Activated naive CD8-positive, alpha-beta T cell (primary cell): ENCODE measurements around the gene PCBD1.

Source experiments
- H3K27ac Mint-ChIP-seq: one replicate; pipeline ENCODE4 v1.8.0; 2021; ENCODE audit warnings: mixed read lengths
- H3K27me3 Mint-ChIP-seq: one replicate; pipeline ENCODE4 v1.8.0; 2021; ENCODE audit warnings: mixed read lengths
- H3K36me3 Mint-ChIP-seq: one replicate; pipeline ENCODE4 v1.8.0; 2021; ENCODE audit warnings: mixed read lengths
- H3K4me1 Mint-ChIP-seq: one replicate; pipeline ENCODE4 v1.8.0; 2021; ENCODE audit warnings: low read depth, mixed read lengths
- H3K4me3 Mint-ChIP-seq: one replicate; pipeline ENCODE4 v1.8.0; 2021; ENCODE audit warnings: mild to moderate bottlenecking, mixed read lengths
- H3K9me3 Mint-ChIP-seq: one replicate; pipeline ENCODE4 v1.8.0; 2021; ENCODE audit warnings: low read depth, mixed read lengths

PCBD1 gene

GRCh38 chr10:70911386-70911785, 23.0 kb upstream of the PCBD1 start:
- Mint-ChIP-seq H3K27ac (no peak overlapping the region), H3K4me1 (no peaks in the 10 kb centered on the region), H3K9me3 (no peaks in the 10 kb centered on the region), H3K27me3 (peaks cover 2% of the 10 kb centered on the region), H3K4me3 (no peak overlapping the region), H3K36me3 (no peaks in the 10 kb centered on the region)

GRCh38 chr10:70910486-70911341, 22.3 kb upstream of the PCBD1 start:
- H3K36me3 Mint-ChIP-seq: no peaks in the 10 kb centered on the region
- H3K4me3 Mint-ChIP-seq: no peak overlapping the region
- H3K27me3 Mint-ChIP-seq: peaks cover 2% of the 10 kb centered on the region
- no peaks in the 10 kb centered on the region for H3K4me1 Mint-ChIP-seq
- H3K9me3 Mint-ChIP-seq: no peaks in the 10 kb centered on the region
- H3K27ac Mint-ChIP-seq: no peak overlapping the region

GRCh38 chr10:70909326-70909935, 21.1 kb upstream of the PCBD1 start:
- no peak overlapping the region for H3K4me3 Mint-ChIP-seq
- H3K36me3 Mint-ChIP-seq: no peaks in the 10 kb centered on the region
- no peak overlapping the region for H3K27ac Mint-ChIP-seq
- H3K4me1 Mint-ChIP-seq: no peaks in the 10 kb centered on the region
- no peaks in the 10 kb centered on the region for H3K27me3 Mint-ChIP-seq
- no peaks in the 10 kb centered on the region for H3K9me3 Mint-ChIP-seq

GRCh38 chr10:70908406-70909296, 20.3 kb upstream of the PCBD1 start:
- no peak overlapping the region for H3K27ac Mint-ChIP-seq
- no peaks in the 10 kb centered on the region for H3K9me3 Mint-ChIP-seq
- no peaks in the 10 kb centered on the region for H3K36me3 Mint-ChIP-seq
- no peak overlapping the region for H3K4me3 Mint-ChIP-seq
- H3K27me3 Mint-ChIP-seq: no peaks in the 10 kb centered on the region
- no peaks in the 10 kb centered on the region for H3K4me1 Mint-ChIP-seq

DNA sequence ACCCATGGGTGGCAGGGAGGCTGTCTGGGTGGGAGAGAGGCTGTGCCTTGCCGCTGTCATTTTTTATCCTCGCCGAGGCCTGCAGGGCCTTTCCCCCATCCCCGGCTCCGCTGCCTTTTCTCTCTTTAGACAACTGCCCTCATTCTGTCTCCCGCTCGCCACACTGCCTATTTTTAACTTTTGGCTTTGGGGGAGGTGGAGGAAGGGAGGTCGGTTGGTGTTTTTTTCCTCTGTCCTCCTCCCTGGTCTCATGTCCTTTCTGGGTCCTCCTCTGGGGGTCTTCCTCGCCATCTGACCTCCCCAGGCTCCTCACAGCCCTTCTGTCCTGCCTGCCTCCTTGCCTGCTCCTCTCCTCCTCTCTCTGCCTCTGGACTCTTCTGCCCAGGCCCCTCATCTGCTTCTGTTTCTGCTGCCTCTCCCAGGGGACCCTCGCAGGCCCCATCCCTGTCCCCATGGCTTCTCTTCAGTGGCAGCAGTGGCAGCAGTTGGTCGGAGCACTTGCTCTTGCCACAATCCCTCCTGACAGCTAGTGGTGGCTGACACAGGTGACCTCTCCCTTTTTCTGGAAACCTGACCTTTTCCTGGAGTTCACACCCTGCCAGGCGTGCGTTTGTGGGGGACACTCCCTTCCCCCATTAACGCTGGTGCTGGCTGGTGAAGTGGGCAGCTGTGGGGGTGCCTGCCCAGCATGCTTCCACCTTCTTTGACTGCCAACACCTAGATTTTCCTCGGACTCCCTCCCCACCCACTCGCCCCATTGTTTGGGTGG, 19.5 kb upstream of the PCBD1 start:
- no peaks in the 10 kb centered on the region for H3K4me1 Mint-ChIP-seq
- no peaks in the 10 kb centered on the region for H3K9me3 Mint-ChIP-seq
- H3K4me3 Mint-ChIP-seq: no peak overlapping the region
- no peaks in the 10 kb centered on the region for H3K36me3 Mint-ChIP-seq
- no peak overlapping the region for H3K27ac Mint-ChIP-seq
- no peaks in the 10 kb centered on the region for H3K27me3 Mint-ChIP-seq

DNA sequence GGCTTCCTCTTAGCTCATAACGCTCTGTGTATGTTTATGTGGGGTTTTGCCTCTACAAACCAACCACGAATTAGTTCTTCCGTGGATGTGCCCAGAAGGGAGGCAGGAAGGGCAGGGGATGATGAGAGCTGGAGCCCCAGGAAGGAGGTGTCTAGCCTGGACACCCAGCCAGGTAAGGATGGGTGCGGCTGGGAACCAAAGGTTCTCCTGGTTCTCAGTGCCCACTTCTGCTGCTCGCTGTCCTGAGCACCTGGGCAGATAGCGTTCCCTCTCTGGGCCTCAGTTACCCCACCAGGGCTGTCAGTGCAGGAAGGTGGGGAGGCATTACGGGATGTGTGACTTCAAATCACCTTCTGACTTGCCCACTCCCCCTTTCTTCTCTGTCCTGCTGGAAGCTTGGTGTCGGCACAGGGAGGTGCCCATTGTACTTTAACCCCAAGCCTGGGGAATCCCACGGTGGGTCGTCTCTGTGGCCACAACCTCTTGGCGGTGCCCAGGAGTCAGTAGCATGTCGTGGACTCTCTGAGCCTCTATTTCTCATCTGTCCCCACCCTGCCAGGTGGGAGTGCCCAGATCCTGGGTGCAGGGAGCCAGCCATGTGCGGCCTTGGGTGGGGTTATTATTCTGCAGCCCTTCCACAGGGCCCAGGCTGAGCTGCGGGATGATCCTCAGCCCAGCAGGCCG, 18.7 kb upstream of the PCBD1 start:
- H3K27ac Mint-ChIP-seq: no peak overlapping the region
- H3K4me1 Mint-ChIP-seq: no peaks in the 10 kb centered on the region
- no peaks in the 10 kb centered on the region for H3K27me3 Mint-ChIP-seq
- H3K9me3 Mint-ChIP-seq: no peaks in the 10 kb centered on the region
- H3K36me3 Mint-ChIP-seq: no peaks in the 10 kb centered on the region
- H3K4me3 Mint-ChIP-seq: no peak overlapping the region

DNA sequence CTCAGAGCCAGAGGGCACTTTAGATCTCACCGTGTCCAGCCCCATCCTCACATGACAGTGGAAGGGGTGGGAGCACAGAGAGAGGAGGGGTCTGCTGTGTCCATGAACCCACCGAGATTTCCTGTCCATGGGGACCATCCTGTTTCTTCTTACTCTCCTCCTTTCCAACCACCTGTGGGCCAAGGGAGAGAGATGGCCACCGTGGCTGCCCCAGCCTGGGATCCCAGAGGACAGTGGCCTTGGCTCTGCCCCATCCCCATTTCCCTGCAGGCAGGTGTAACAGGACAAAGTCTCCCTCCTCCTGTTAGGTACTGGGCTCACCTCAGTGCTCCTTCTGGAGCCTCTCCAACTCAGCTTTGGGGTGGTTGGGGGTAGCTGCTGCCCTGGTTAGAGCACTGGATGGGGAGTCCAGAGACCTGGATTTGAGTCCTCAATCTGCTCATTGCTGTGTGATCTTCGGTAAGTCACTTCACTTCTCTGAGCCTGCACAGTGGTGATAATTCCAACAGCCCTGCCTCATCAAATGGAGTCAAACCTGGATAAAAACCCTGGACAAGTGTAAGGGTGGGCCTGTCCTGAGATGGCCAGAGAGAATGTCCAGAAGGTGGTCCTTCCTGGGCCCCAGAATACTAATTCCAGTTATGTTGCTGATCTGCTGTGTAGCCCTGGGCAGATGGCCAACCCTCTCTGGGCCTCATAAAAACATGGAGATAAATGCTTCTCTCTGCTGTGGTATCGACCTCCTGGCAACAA, 17.8 kb upstream of the PCBD1 start:
- Mint-ChIP-seq H3K27ac (no peak overlapping the region), H3K36me3 (no peaks in the 10 kb centered on the region), H3K9me3 (no peaks in the 10 kb centered on the region), H3K4me1 (no peaks in the 10 kb centered on the region), H3K27me3 (no peaks in the 10 kb centered on the region), H3K4me3 (no peak overlapping the region)

DNA sequence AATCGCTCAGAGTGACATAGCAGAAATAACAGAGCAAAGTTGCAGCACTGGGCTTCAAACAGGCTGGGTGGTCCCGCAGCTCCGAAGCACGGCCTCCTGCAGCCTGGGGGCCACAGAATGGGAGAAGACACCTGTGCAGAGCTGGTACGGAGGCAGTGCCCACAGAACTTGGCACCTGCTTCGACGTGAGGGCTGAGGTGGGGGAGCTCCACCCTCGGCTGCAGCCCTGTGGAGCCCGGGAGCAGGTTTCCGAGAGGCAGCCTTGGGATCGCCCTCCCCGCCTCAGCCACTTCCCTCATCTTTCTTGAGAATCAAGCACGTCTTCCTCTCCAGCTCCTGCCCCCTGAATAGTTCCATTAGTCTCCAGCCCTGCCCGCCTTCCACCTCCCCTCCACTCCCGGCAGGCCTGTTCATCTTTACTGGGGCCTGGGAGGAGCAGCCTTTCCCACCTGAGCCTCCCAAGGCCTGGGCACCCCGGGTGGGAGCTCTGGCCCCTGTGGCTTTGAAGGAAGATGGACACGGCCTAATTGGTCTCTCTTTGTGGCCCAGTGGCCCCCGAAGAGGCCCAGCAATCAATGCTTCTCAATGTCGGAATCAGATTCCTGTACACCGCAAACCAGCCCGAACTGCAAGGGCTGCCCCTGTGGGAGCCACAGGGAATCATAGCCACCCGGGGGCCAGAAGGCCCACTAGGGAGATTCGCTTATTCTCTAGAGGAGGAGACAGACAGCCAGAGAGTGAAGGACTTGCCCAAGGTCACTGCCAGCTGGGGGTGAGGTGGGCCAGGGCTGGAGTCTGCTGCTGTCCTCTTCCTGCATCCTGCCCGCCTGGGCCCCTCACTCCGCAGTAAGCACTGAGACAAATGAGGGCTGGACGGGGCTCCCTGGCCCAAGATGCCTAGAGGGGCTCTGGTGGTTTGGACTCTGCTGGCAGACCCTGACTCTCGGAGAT, 17.0 kb upstream of the PCBD1 start:
- no peak overlapping the region for H3K27ac Mint-ChIP-seq
- H3K4me1 Mint-ChIP-seq: no peaks in the 10 kb centered on the region
- no peaks in the 10 kb centered on the region for H3K27me3 Mint-ChIP-seq
- H3K36me3 Mint-ChIP-seq: no peaks in the 10 kb centered on the region
- no peak overlapping the region for H3K4me3 Mint-ChIP-seq
- H3K9me3 Mint-ChIP-seq: no peaks in the 10 kb centered on the region

- no peaks in the 10 kb centered on the region for H3K4me1 Mint-ChIP-seq
- H3K9me3 Mint-ChIP-seq: no peaks in the 10 kb centered on the region
Measured at GRCh38 chr10:70903262-70903921, 15.0 kb upstream of the PCBD1 start.

DNA sequence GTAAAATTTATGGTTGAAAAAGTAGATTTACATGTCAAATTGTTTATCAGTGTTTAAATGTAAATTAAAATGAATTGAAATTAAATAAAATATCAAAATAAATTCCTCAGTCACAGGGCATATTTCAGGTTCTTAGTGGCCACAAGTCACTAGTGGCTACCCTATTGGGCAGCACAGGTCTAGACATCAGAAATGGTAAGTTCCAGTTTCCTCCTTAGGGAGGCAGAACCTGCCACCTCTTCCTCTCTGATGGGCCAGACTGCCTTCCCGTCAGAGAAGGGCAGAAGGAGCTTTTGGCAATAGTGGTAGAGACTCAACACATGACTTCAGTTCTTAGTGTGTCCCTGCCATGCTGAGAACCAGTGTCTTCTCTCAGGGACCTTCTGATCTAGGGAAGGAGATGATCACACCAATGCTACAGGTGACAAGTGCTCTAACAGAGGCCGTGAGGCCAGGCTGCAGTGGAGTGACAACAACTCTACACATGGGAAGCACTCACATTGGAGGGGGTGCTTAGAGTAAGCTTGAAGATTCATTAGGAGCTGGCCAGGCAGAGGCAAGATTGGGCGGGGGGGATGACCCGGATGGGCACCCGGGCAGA, 14.4 kb upstream of the PCBD1 start:
- H3K4me3 Mint-ChIP-seq: no peak overlapping the region
- H3K9me3 Mint-ChIP-seq: no peaks in the 10 kb centered on the region
- H3K4me1 Mint-ChIP-seq: no peaks in the 10 kb centered on the region
- H3K36me3 Mint-ChIP-seq: no peaks in the 10 kb centered on the region
- no peaks in the 10 kb centered on the region for H3K27me3 Mint-ChIP-seq
- H3K27ac Mint-ChIP-seq: no peak overlapping the region

More at GRCh38 chr10:70903262-70903921, 15.0 kb upstream of the PCBD1 start:
- no peaks in the 10 kb centered on the region for H3K27me3 Mint-ChIP-seq
- H3K4me3 Mint-ChIP-seq: no peak overlapping the region
- no peak overlapping the region for H3K27ac Mint-ChIP-seq
- no peaks in the 10 kb centered on the region for H3K36me3 Mint-ChIP-seq

DNA sequence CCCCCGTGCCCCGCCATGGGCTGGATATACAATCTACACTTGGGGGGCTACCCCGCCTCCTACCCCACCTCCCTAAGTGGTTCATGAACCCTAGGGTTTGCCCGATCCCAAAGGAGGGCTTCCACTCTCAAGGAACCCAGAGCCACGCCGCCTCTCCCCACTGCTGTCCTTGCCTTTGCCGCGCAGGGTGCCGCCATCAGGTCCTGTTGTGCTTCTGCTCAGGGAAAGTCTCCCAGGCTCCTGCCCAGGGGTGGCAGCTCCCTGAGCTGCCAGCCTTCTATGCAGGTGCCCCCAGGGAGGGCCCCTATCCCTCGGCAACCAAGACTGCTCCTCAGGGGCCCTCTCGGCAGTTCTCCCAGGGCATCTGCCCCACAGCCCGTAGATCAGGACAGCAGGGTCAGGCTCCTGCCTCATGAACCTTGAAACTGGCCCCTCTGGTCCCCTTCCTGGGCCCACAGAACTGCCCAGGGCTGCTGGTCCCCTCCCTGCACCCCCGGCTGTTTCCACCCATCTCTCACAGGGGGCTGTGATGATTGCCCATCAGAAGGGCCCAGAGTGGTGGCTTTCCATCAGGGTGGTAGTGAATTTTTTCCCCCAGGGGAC, 13.0 kb upstream of the PCBD1 start:
- Mint-ChIP-seq H3K36me3 (no peaks in the 10 kb centered on the region), H3K27ac (no peak overlapping the region), H3K27me3 (no peaks in the 10 kb centered on the region), H3K4me3 (no peak overlapping the region), H3K9me3 (no peaks in the 10 kb centered on the region), H3K4me1 (no peaks in the 10 kb centered on the region)

DNA sequence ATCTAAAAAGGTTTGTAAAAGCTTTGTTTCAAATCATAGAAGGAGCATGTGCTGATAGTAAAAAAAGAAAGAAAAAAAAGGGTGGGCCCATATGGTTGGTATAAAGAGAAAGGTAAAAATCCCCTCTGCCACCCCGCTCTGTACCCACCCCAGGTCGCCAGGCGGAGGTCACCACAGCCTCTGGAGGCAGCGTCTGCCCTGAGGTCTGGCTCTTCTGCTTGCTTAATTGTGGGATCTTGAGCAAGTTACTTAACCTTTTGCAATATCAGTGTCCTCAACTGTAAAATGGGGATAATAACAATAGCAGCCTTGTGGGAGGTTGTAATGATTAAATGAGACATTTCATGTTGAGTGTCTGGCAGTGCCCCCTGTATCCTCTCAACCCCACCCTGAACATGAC, 10.7 kb upstream of the PCBD1 start:
- no peaks in the 10 kb centered on the region for H3K9me3 Mint-ChIP-seq
- no peak overlapping the region for H3K27ac Mint-ChIP-seq
- H3K4me1 Mint-ChIP-seq: no peaks in the 10 kb centered on the region
- no peaks in the 10 kb centered on the region for H3K36me3 Mint-ChIP-seq
- no peaks in the 10 kb centered on the region for H3K27me3 Mint-ChIP-seq
- no peak overlapping the region for H3K4me3 Mint-ChIP-seq
